Activated CD4-positive, alpha-beta T cell treated with anti-CD3 and anti-CD28 coated beads for 4 hours (primary cell): ENCODE data around the gene KDM4B.

Experiments used
- DNase-seq, 2 donors: peaks; one replicate each; pipeline ENCODE4 v3.0.0-alpha.2; 2020

The KDM4B gene

GRCh38 chr19:5052945-5053485 is 84.1 kb downstream of the KDM4B start:
- no peak for DNase-seq

- DNase-seq, result no peak
These were observed 84.7 kb downstream of the KDM4B start for GRCh38 chr19:5053661-5054060.

GRCh38 chr19:5054551-5055456 is 85.9 kb downstream of the KDM4B start:
- DNase-seq, result no peak

GRCh38 chr19:5055457-5055776 is 86.5 kb downstream of the KDM4B start:
- DNase-seq, result no peak

GRCh38 chr19:5057860-5058259 is 88.9 kb downstream of the KDM4B start:
- no peak for DNase-seq

GRCh38 chr19:5058521-5059212 is 89.8 kb downstream of the KDM4B start:
- no peak for DNase-seq

GRCh38 chr19:5059213-5059574 is 90.3 kb downstream of the KDM4B start:
- DNase-seq, result no peak

GRCh38 chr19:5059793-5060192 is 90.9 kb downstream of the KDM4B start:
- no peak for DNase-seq

- DNase-seq, result no peak
These were observed 93.3 kb downstream of the KDM4B start for GRCh38 chr19:5062195-5062594.

GRCh38 chr19:5062799-5063198 is 93.9 kb downstream of the KDM4B start:
- DNase-seq, result no peak

GRCh38 chr19:5063873-5064645 is 95.1 kb downstream of the KDM4B start:
- no peak for DNase-seq

- no peak for DNase-seq
These were observed 96.0 kb downstream of the KDM4B start for GRCh38 chr19:5064896-5065295.

- DNase-seq, result no peak
These were observed 96.8 kb downstream of the KDM4B start for GRCh38 chr19:5065663-5066093.

GRCh38 chr19:5066768-5067167 is 97.9 kb downstream of the KDM4B start:
- DNase-seq, result no peak

GRCh38 chr19:5067678-5068077 is 98.8 kb downstream of the KDM4B start:
- DNase-seq, result no peak

GRCh38 chr19:5068233-5069072 is 99.5 kb downstream of the KDM4B start:
- no peak for DNase-seq

GRCh38 chr19:5070331-5070730 is 101.4 kb downstream of the KDM4B start:
- DNase-seq, result no peak

- DNase-seq, result no peak
These were observed 102.0 kb downstream of the KDM4B start for GRCh38 chr19:5070930-5071329.

GRCh38 chr19:5071579-5071978 is 102.7 kb downstream of the KDM4B start:
- DNase-seq, result no peak

- no peak for DNase-seq
These were observed 103.2 kb downstream of the KDM4B start for GRCh38 chr19:5072115-5072514.

GRCh38 chr19:5073153-5073844 is 104.4 kb downstream of the KDM4B start:
- no peak for DNase-seq

GRCh38 chr19:5074407-5074806 is 105.5 kb downstream of the KDM4B start:
- no peak for DNase-seq
